Stimulated activated naive B cell treated with anti-CD40 and anti-IgM and Interleukin-4, amounts not matched to agents 10 μg/mL and 1 μg/mL and 100 μg/mL, for 72 hours (primary cell): ENCODE results near the gene REEP6.
A peak's percentile ranks its signal among the peaks of the same experiment; 100 is the strongest.

Experiments used
- ATAC-seq, 2 donors: fragments of 150-1000 bp; cut with Tn5 transposase; replicated peaks; 2 replicates each; pipeline ENCODE4 v1.10.0; 2021; ENCODE audit warnings: moderate library complexity in 1 of 2
- DNase-seq: peaks from one replicate; pipeline ENCODE4 v3.0.0; 2021
- H3K27ac Mint-ChIP-seq: one replicate; pipeline ENCODE4 v1.8.0; 2022; ENCODE audit warnings: mild to moderate bottlenecking, mixed read lengths
- H3K27me3 Mint-ChIP-seq, 2 donors: one replicate each; pipeline ENCODE4 v1.8.0; 2022; ENCODE audit warnings: mixed read lengths in 2 of 2
- H3K36me3 Mint-ChIP-seq, 2 donors: one replicate each; pipeline ENCODE4 v1.8.0; 2022; ENCODE audit warnings: mixed read lengths in 2 of 2, mild to moderate bottlenecking in 1 of 2
- H3K4me1 Mint-ChIP-seq, 2 donors: one replicate each; pipeline ENCODE4 v1.8.0; 2022; ENCODE audit warnings: mixed read lengths in 2 of 2, mild to moderate bottlenecking in 1 of 2
- H3K4me3 Mint-ChIP-seq, 2 donors: one replicate each; pipeline ENCODE4 v1.8.0; 2022; ENCODE audit warnings: mild to moderate bottlenecking in 2 of 2, mixed read lengths in 2 of 2, moderate library complexity in 1 of 2
- H3K9me3 Mint-ChIP-seq, 2 donors: one replicate each; pipeline ENCODE4 v1.8.0; 2022; ENCODE audit warnings: mixed read lengths in 2 of 2, mild to moderate bottlenecking in 1 of 2

Gene REEP6

GRCh38 chr19:1452802-1453524, 38.0 kb upstream of the REEP6 start:
- Mint-ChIP-seq H3K27ac (no peak overlapping the region), H3K4me1 (peaks cover 27 to 35% of the 10 kb centered on the region in 2 donors), H3K4me3 (peak overlapping the region in 1 of 2 donors; percentile 25), H3K27me3 (peaks cover 66 to 76% of the 10 kb centered on the region in 2 donors), H3K36me3 (peaks cover 8% of the 10 kb centered on the region in 2 donors), H3K9me3 (peaks cover 4 to 5% of the 10 kb centered on the region in 2 donors)
- no peak for DNase-seq
- ATAC-seq = no peak

- ATAC-seq = no peak
- H3K27ac Mint-ChIP-seq = no peak overlapping the region
These were observed 37.2 kb upstream of the REEP6 start for GRCh38 chr19:1453525-1454364.

DNA sequence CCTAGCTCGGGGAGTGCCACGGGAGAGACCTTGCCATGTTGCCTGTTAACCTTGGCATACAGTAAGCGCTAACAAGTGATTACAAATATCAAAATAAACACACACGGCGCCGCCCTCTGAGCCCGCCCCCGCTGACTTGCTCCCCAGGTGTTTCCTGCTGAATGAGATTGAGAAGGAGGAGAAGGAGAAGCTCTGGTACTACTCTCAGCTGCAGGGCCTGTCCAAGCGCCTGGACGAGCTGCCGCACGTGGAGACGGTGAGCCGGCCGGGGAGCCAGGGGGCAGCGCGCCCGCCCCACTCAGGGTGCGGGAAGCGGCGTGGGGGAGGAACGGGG, 36.0 kb upstream of the REEP6 start:
- ATAC-seq (peak; percentile 29 to 41), DNase-seq (no peak)
- H3K9me3 Mint-ChIP-seq = peaks cover 4 to 5% of the 10 kb centered on the region in 2 donors
- peaks cover 10 to 12% of the 10 kb centered on the region in 2 donors for H3K36me3 Mint-ChIP-seq
- peak overlapping the region; percentile 77 for H3K27ac Mint-ChIP-seq
- peaks cover 61 to 78% of the 10 kb centered on the region in 2 donors for H3K27me3 Mint-ChIP-seq
- H3K4me1 Mint-ChIP-seq = peaks cover 20 to 26% of the 10 kb centered on the region in 2 donors
- H3K4me3 Mint-ChIP-seq = peak overlapping the region in 1 of 2 donors; percentile 44

More at GRCh38 chr19:1453525-1454364, 37.2 kb upstream of the REEP6 start:
- Mint-ChIP-seq H3K27me3 (peaks cover 64 to 75% of the 10 kb centered on the region in 2 donors), H3K4me1 (peaks cover 25 to 35% of the 10 kb centered on the region in 2 donors), H3K9me3 (peaks cover 4 to 5% of the 10 kb centered on the region in 2 donors), H3K4me3 (no peak overlapping the region), H3K36me3 (peaks cover 8% of the 10 kb centered on the region in 2 donors)
- DNase-seq = no peak

DNA sequence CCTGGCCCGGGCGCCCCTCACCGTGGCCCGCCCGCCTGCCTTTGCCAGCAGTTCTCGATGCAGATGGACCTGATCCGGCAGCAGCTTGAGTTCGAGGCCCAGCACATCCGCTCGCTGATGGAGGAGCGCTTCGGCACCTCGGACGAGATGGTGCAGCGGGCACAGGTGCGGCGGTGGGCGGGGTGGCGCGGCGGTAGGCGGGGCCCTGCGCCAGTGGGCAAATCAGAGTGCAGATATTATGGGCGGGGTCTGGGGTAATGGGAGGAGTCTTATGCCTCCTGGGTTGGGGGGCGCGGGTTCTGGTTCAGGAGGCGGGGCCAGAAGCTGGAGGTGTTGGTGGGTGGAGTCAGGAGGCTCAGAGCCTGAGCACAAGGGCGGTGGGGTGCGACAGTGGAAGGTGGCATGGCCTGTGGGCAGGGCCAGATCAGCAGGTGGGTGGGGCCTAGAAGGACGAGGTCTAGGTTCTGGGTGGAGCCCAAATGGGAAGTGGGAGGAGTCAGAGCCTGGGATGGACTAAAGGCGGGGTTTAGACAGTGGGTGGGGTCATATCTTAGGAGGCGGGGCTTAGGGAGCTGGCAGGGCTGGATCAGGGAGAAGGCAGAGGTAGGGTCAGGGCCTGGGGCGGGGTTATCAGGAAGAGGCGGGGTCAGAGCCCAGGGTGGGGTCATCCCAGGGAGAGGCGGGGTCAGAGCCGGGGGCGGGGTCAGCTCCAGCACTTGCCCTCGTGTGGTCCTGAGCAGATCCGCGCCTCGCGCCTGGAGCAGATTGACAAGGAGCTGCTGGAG, 35.5 kb upstream of the REEP6 start:
- Mint-ChIP-seq H3K4me1 (peaks cover 20 to 26% of the 10 kb centered on the region in 2 donors), H3K27ac (peak overlapping the region; percentile 77), H3K36me3 (peaks cover 10 to 12% of the 10 kb centered on the region in 2 donors), H3K27me3 (peaks cover 57 to 74% of the 10 kb centered on the region in 2 donors), H3K4me3 (peak overlapping the region; percentile 61 to 72), H3K9me3 (peaks cover 4 to 5% of the 10 kb centered on the region in 2 donors)
- DNase-seq (peak; percentile 33), ATAC-seq (peak; percentile 62 to 66)

DNA sequence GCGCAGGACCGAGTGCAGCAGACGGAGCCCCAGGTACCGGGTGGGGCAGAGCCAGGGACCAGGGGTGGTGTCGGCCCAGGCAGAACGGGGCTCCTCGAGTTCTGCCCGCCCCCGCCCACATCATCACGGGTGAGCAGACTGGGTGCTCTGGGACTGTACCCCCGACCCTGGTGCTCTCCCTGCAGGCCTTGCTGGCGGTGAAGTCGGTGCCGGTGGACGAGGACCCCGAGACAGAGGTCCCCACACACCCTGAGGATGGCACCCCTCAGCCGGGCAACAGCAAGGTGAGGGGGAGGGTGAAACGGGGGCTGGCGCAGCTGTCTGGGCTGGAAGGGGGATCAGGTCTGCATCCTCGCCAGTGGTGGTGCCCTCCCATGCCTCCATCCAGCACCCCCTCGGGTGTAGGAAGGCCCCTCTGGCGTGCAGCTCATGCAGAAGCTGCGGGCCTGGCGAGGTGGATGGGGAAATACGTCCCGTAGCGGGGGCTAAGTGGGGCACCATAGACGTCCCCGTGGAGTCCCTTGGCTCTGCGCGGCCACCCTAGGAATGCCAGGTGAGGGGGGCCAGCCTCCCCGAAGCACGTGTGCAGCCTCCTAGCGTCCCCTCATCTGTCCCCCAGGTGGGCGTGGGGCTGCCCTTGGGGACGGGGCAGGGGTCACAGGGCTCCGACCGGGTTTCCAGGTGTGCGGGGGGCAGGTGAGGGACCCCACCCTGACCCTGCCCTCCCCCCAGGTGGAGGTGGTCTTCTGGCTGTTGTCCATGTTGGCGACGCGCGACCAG, 34.7 kb upstream of the REEP6 start:
- DNase-seq (no peak), ATAC-seq (no peak)
- Mint-ChIP-seq H3K27ac (no peak overlapping the region), H3K27me3 (peaks cover 49 to 66% of the 10 kb centered on the region in 2 donors), H3K36me3 (peaks cover 10 to 12% of the 10 kb centered on the region in 2 donors), H3K4me3 (peak overlapping the region in 1 of 2 donors; percentile 72), H3K9me3 (peaks cover 4 to 5% of the 10 kb centered on the region in 2 donors), H3K4me1 (peaks cover 16 to 26% of the 10 kb centered on the region in 2 donors)

- peaks cover 41 to 57% of the 10 kb centered on the region in 2 donors for H3K27me3 Mint-ChIP-seq
- no peak overlapping the region for H3K27ac Mint-ChIP-seq
These were observed 33.8 kb upstream of the REEP6 start for GRCh38 chr19:1457031-1457739.

GRCh38 chr19:1457892-1458291, 33.1 kb upstream of the REEP6 start:
- ATAC-seq (no peak), DNase-seq (no peak)
- H3K27me3 Mint-ChIP-seq = peaks cover 36 to 50% of the 10 kb centered on the region in 2 donors
- H3K27ac Mint-ChIP-seq = no peak overlapping the region
- peaks cover 13 to 24% of the 10 kb centered on the region in 2 donors for H3K4me1 Mint-ChIP-seq
- peaks cover 10 to 12% of the 10 kb centered on the region in 2 donors for H3K36me3 Mint-ChIP-seq
- H3K4me3 Mint-ChIP-seq = no peak overlapping the region
- peaks cover 4 to 5% of the 10 kb centered on the region in 2 donors for H3K9me3 Mint-ChIP-seq

More at GRCh38 chr19:1457031-1457739, 33.8 kb upstream of the REEP6 start:
- Mint-ChIP-seq H3K9me3 (peaks cover 4 to 5% of the 10 kb centered on the region in 2 donors), H3K36me3 (peaks cover 10 to 12% of the 10 kb centered on the region in 2 donors), H3K4me1 (peaks cover 16 to 26% of the 10 kb centered on the region in 2 donors), H3K4me3 (no peak overlapping the region)
- no peak for ATAC-seq
- DNase-seq = no peak

- Mint-ChIP-seq H3K4me1 (peaks cover 7 to 14% of the 10 kb centered on the region in 2 donors), H3K4me3 (no peak overlapping the region), H3K9me3 (peaks cover 4 to 5% of the 10 kb centered on the region in 2 donors), H3K27ac (no peak overlapping the region), H3K27me3 (peaks cover 26 to 38% of the 10 kb centered on the region in 2 donors), H3K36me3 (peaks cover 8 to 10% of the 10 kb centered on the region in 2 donors)
- DNase-seq (no peak), ATAC-seq (no peak)
These were observed 31.5 kb upstream of the REEP6 start for GRCh38 chr19:1459479-1459878.

DNA sequence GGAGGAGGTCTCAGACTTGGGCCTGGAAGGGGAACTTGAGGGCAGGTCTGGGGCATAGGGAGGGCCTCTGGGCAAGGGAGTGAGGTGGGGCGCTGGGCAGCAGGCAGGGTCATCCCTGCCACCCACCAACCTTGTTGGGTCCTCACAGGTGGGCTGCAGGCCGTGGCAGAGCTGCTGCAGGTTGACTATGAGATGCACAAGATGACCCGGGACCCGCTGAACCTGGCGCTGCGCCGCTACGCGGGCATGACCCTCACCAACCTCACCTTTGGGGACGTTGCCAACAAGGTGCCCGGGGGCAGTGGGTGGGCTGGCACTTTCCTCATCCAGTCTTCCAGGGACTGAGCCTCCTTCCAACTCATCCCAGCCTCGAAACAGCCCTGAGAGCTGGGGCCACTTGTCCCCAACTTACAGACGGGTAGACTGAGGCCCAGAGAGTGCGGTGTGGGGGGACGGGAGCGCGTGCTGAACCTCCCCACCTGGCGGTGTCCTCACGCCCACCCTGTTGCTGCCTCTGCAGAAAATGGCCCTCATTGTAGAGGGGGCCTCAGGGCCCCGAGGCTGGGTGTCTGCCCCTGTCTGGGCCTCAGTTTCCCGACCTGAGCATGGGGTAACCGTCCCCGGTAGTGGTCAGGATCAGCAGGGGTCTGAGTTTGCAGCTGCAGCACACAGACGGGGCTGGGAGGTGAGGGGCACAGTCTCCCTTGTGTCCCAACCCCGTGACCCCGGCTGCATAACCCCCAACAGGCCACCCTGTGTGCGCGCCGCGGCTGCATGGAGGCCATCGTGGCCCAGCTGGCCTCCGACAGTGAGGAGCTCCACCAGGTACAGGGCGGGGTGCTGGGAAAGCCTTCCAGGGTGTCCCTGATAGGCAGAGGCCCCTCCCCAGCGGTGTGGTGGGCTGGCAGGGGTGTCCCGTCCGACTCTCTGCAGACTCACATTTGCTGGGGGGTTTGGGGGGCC, 30.7 kb upstream of the REEP6 start:
- Mint-ChIP-seq H3K4me1 (peaks cover 4 to 7% of the 10 kb centered on the region in 2 donors), H3K27me3 (peaks cover 20 to 31% of the 10 kb centered on the region in 2 donors), H3K9me3 (peaks cover 4 to 5% of the 10 kb centered on the region in 2 donors), H3K27ac (no peak overlapping the region), H3K4me3 (no peak overlapping the region), H3K36me3 (peaks cover 8 to 10% of the 10 kb centered on the region in 2 donors)
- no peak for DNase-seq
- ATAC-seq = no peak

GRCh38 chr19:1461862-1462261, 29.1 kb upstream of the REEP6 start:
- Mint-ChIP-seq H3K27me3 (peaks cover 14 to 22% of the 10 kb centered on the region in 2 donors), H3K4me1 (peaks cover 3 to 4% of the 10 kb centered on the region in 2 donors), H3K36me3 (peaks cover 4 to 5% of the 10 kb centered on the region in 2 donors), H3K27ac (no peak overlapping the region), H3K4me3 (no peak overlapping the region), H3K9me3 (no peaks in the 10 kb centered on the region)
- DNase-seq (no peak), ATAC-seq (no peak)

DNA sequence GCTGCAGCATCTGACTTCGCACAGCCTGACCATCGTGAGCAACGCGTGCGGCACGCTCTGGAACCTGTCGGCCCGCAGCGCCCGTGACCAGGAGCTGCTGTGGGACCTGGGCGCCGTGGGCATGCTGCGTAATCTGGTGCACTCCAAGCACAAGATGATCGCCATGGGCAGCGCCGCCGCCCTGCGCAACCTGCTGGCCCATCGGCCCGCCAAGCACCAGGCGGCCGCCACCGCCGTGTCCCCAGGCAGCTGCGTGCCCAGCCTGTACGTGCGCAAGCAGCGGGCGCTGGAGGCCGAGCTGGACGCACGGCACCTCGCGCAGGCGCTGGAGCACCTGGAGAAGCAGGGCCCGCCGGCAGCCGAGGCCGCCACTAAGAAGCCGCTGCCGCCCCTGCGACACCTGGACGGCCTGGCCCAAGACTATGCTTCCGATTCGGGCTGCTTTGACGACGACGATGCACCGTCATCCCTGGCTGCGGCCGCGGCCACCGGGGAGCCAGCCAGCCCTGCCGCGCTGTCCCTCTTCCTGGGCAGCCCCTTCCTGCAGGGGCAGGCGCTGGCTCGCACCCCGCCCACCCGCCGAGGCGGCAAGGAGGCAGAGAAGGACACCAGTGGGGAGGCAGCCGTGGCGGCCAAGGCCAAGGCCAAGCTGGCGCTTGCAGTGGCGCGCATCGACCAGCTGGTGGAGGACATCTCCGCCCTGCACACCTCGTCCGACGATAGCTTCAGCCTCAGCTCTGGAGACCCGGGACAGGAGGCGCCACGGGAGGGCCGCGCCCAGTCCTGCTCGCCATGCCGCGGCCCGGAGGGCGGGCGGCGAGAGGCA, 25.6 kb upstream of the REEP6 start:
- Mint-ChIP-seq H3K4me1 (peaks cover 6 to 12% of the 10 kb centered on the region in 2 donors), H3K9me3 (no peaks in the 10 kb centered on the region), H3K4me3 (peak overlapping the region in 1 of 2 donors; percentile 19), H3K27me3 (peaks cover 4 to 12% of the 10 kb centered on the region in 2 donors), H3K27ac (no peak overlapping the region), H3K36me3 (peaks cover 1 to 2% of the 10 kb centered on the region in 2 donors)
- DNase-seq = no peak
- ATAC-seq = peak in 1 of 2 donors; percentile 37
